ENCODE measurements around the gene SPTBN4.
"Not testable (repeated sequence)": the region's sequence is repeated elsewhere in the genome, so short reads cannot be mapped to it uniquely, and the experiment has no call there.

SPTBN4 gene

GRCh38 chr19:40556953-40557530 lies 90.2 kb downstream of the SPTBN4 start:
- in situ Hi-C loops (cut with MboI; ENCODE audit: low sequenced_read_pairs): no loop called here

GRCh38 chr19:40559394-40559793 lies 92.6 kb downstream of the SPTBN4 start:
- in situ Hi-C loops (cut with MboI; ENCODE audit: low sequenced_read_pairs): no loop called here

- in situ Hi-C loops (cut with MboI; ENCODE audit: low sequenced_read_pairs): no loop called here
Measured at GRCh38 chr19:40560092-40560507, 93.3 kb downstream of the SPTBN4 start.

GRCh38 chr19:40561947-40562346 lies 95.1 kb downstream of the SPTBN4 start:
- in situ Hi-C loops (cut with MboI; ENCODE audit: low sequenced_read_pairs): no loop called here

- in situ Hi-C loops (cut with MboI; ENCODE audit: low sequenced_read_pairs): not testable (repeated sequence)
Measured at GRCh38 chr19:40564535-40564934, 97.7 kb downstream of the SPTBN4 start.

- in situ Hi-C loops (cut with MboI; ENCODE audit: low sequenced_read_pairs): no loop called here
Measured at GRCh38 chr19:40565355-40565754, 98.6 kb downstream of the SPTBN4 start.

- in situ Hi-C loops (cut with MboI; ENCODE audit: low sequenced_read_pairs): no loop called here
Measured at GRCh38 chr19:40565910-40566495, 99.2 kb downstream of the SPTBN4 start.

- in situ Hi-C loops (cut with MboI; ENCODE audit: low sequenced_read_pairs): no loop called here
Measured at GRCh38 chr19:40567040-40567749, 100.4 kb downstream of the SPTBN4 start.

- in situ Hi-C loops (cut with MboI; ENCODE audit: low sequenced_read_pairs): no loop called here
Measured at GRCh38 chr19:40567750-40568494, 101.1 kb downstream of the SPTBN4 start.

- in situ Hi-C loops (cut with MboI; ENCODE audit: low sequenced_read_pairs): no loop called here
Measured at GRCh38 chr19:40570313-40571004, 103.7 kb downstream of the SPTBN4 start.

GRCh38 chr19:40571005-40571318 lies 104.2 kb downstream of the SPTBN4 start:
- in situ Hi-C loops (cut with MboI; ENCODE audit: low sequenced_read_pairs): no loop called here

- in situ Hi-C loops (cut with MboI; ENCODE audit: low sequenced_read_pairs): no loop called here
Measured at GRCh38 chr19:40571831-40572495, 105.2 kb downstream of the SPTBN4 start.

GRCh38 chr19:40575326-40575725 lies 108.5 kb downstream of the SPTBN4 start:
- in situ Hi-C loops (cut with MboI; ENCODE audit: low sequenced_read_pairs): no loop called here

GRCh38 chr19:40576151-40576584 lies 109.4 kb downstream of the SPTBN4 start:
- in situ Hi-C loops (cut with MboI; ENCODE audit: low sequenced_read_pairs): no loop called here

- in situ Hi-C loops (cut with MboI; ENCODE audit: low sequenced_read_pairs): no loop called here
Measured at GRCh38 chr19:40576585-40577451, 110.0 kb downstream of the SPTBN4 start, which contains the start of gene SHKBP1. Gene SHKBP1 (plus strand): TSS chr19:40576873. CDS start chr19:40576900, 27 bp downstream.

GRCh38 chr19:40578442-40578908 lies 111.7 kb downstream of the SPTBN4 start:
- in situ Hi-C loops (cut with MboI; ENCODE audit: low sequenced_read_pairs): no loop called here

- in situ Hi-C loops (cut with MboI; ENCODE audit: low sequenced_read_pairs): no loop called here
Measured at GRCh38 chr19:40580619-40581018, 113.8 kb downstream of the SPTBN4 start.

- in situ Hi-C loops (cut with MboI; ENCODE audit: low sequenced_read_pairs): no loop called here
Measured at GRCh38 chr19:40581531-40581930, 114.7 kb downstream of the SPTBN4 start.

- in situ Hi-C loops (cut with MboI; ENCODE audit: low sequenced_read_pairs): no loop called here
Measured at GRCh38 chr19:40582467-40582866, 115.7 kb downstream of the SPTBN4 start.

All from HL-60/S4 treated with phorbol 12-myristate 13-acetate at 8.2 ng/mL for 4 days and 3 days (cell line).